ENCODE measurements around the gene CHRNA7.

GRCh38 chr15:31997711-31998110, 32.6 kb upstream of the CHRNA7 start:
- TF ChIP-seq, protein P1, sequence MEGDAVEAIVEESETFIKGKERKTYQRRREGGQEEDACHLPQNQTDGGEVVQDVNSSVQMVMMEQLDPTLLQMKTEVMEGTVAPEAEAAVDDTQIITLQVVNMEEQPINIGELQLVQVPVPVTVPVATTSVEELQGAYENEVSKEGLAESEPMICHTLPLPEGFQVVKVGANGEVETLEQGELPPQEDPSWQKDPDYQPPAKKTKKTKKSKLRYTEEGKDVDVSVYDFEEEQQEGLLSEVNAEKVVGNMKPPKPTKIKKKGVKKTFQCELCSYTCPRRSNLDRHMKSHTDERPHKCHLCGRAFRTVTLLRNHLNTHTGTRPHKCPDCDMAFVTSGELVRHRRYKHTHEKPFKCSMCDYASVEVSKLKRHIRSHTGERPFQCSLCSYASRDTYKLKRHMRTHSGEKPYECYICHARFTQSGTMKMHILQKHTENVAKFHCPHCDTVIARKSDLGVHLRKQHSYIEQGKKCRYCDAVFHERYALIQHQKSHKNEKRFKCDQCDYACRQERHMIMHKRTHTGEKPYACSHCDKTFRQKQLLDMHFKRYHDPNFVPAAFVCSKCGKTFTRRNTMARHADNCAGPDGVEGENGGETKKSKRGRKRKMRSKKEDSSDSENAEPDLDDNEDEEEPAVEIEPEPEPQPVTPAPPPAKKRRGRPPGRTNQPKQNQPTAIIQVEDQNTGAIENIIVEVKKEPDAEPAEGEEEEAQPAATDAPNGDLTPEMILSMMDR (IDR thresholded peaks at IDR 0.05; ENCODE audit: borderline replicate concordance, extremely low read depth, low read length, poor library complexity, severe bottlenecking): no peak
- TF ChIP-seq EZH2 (IDR thresholded peaks at IDR 0.05; ENCODE audit: borderline replicate concordance, low read depth, low read length, severe bottlenecking): no peak
